NB4 (cell line): ENCODE results near the gene CDC14A.

Source experiments
- DNase-seq: peaks from one replicate; pipeline ENCODE4 v3.0.0; 2010; ENCODE audit warnings: low read depth
- H3K4me3 ChIP-seq: one replicate; pipeline ENCODE4 v1.5.1; 2011; ENCODE audit warnings: mild to moderate bottlenecking, low read depth, low read length, moderate library complexity
- MYC ChIP-seq: IDR thresholded peaks from 2 replicates; pipeline ENCODE4 v1.6.1; 2011; ENCODE audit warnings: low read depth, low read length
- POLR2A ChIP-seq: IDR thresholded peaks from 2 replicates; pipeline ENCODE4 v1.6.1; 2011; ENCODE audit warnings: mild to moderate bottlenecking; ENCODE audit not compliant: insufficient read length; ENCODE audit errors: extremely low read depth
- TF ChIP-seq, protein P1 (sequence below): IDR thresholded peaks from 2 replicates; pipeline ENCODE4 v1.6.1; 2011; ENCODE audit warnings: low read depth, low read length
- TF ChIP-seq, protein P2 (sequence below): IDR thresholded peaks from one replicate; pipeline ENCODE4 v1.5.1; 2012; ENCODE audit warnings: low read depth, low read length

Gene CDC14A

DNA sequence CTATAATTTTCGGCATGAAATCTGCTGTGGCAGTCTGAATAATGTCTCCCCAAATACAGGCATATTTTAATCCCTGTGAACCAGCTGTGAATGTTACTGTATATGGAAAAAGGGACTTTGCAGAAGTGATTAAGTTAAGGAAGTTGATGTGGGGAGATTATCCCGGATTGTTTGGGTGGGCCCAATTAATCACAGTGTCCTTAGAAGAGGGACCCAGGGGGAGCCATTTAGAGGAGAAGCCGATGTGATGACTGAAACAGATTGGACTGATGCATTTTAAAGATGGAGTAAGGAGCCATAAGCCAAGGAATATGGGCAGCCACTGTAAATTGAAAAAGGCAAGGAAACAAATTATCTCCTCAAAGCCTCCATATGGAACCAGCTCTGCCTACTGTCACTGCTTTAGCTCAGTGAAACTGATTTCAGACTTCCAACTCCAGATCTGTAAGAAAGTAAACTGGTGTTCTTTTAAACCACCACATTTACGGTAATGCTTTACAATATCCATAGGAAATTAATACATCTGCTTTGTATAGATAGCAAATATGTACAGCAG lies 124.5 kb downstream of the CDC14A start:
- DNase-seq: no peak
- TF ChIP-seq MYC: no peak
- H3K4me3 ChIP-seq: no peak overlapping the region

DNA sequence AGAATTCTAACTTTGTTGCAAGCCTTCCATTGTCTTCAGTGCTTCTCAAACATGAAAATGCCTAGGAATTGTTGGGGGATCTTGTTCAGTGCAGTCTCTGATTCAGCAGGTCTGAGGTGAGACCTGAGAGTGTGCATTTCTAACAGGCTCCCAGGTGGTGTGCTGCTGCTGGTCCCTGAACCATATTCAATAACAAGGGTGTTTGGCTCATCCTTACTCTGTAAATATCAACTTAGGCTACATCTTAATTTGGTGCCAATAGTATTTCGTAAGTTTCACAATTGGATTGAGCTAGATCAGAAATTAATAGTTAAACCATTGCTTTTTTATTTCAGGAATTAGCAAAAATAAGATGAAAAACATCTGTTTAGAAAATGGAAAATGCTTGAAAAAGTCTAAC lies 126.5 kb downstream of the CDC14A start:
- TF ChIP-seq POLR2A (no peak), MYC (no peak)
- TF ChIP-seq, protein P1, sequence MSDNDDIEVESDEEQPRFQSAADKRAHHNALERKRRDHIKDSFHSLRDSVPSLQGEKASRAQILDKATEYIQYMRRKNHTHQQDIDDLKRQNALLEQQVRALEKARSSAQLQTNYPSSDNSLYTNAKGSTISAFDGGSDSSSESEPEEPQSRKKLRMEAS: no peak
- TF ChIP-seq, protein P2, sequence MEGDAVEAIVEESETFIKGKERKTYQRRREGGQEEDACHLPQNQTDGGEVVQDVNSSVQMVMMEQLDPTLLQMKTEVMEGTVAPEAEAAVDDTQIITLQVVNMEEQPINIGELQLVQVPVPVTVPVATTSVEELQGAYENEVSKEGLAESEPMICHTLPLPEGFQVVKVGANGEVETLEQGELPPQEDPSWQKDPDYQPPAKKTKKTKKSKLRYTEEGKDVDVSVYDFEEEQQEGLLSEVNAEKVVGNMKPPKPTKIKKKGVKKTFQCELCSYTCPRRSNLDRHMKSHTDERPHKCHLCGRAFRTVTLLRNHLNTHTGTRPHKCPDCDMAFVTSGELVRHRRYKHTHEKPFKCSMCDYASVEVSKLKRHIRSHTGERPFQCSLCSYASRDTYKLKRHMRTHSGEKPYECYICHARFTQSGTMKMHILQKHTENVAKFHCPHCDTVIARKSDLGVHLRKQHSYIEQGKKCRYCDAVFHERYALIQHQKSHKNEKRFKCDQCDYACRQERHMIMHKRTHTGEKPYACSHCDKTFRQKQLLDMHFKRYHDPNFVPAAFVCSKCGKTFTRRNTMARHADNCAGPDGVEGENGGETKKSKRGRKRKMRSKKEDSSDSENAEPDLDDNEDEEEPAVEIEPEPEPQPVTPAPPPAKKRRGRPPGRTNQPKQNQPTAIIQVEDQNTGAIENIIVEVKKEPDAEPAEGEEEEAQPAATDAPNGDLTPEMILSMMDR: no peak
- DNase-seq: no peak
- no peak overlapping the region for H3K4me3 ChIP-seq

DNA sequence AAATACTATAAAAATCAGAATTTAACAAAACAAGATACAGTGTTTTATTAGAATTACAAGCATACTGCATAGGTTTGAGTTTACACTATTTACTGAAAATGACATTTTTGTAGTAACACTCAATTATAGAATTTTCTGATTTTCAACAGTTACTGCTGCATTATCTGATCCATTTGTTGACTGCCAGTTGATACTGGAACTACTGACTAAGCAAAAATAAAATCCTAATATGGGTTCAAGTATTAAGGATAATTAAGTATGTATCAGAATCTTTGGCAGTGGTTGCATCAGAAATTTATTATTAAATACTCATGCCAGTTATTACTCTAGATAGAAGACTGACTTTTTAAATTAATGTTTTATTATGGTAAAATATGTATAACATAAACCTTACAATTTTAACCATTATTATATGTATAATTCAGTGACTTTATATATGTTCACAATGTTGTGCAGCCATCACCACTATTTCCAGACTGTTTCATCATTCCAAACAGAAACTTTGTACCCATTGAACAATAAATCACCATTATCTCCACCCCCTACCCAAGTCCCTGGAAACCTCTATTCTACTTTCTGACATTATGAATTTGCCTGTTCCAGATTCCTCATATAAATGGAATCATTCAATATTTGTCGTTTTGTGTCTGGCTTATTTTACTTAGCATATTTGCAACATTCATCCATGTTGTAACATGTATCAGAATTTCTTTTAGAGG lies 127.5 kb downstream of the CDC14A start:
- no peak overlapping the region for H3K4me3 ChIP-seq

DNA sequence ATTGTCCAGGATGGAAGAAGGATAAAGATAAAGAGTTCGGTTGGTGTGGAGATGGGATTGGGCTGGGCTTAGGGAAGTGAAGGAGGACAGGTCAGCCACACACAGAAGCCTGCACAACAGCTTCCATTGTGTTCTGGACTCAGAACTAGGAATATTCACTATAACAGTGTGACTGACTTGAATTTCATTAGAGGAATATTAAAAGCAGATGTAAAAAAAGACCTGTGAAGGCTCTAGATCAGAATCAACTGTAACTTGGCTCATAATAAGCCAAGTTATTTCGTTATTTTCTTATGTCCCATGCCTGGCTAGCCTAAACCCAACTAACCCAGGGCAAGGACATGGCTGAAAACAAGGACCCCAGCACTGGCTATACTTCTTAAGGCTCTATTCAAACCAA lies 129.0 kb downstream of the CDC14A start:
- TF ChIP-seq POLR2A: no peak
- TF ChIP-seq, protein P1: no peak
- TF ChIP-seq, protein P2: no peak
- no peak for TF ChIP-seq MYC
- no peak overlapping the region for H3K4me3 ChIP-seq
- DNase-seq: no peak

More for the DNA sequence above, 127.5 kb downstream of the CDC14A start:
- DNase-seq: no peak
- TF ChIP-seq, protein P2: no peak
- TF ChIP-seq, protein P1: no peak
- TF ChIP-seq MYC (no peak), POLR2A (no peak)

DNA sequence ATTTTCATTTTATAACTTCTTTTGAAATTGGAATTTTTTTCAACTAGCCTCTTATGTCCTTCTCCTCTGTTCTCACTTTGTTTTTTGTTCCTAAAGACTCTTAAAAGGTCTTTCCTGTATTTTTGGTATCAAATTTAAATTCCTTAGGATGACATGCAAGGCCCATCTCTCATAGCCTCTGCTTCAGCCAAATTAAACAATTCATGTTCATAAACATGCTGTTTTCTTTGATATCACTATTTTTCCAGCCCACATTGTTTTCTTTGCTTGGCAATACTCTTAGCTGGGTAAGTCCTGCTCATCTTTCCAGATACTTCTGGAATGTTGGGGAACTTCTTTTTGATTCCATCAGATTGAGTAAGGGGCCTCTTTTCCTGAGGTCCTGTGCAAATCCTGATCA lies 129.9 kb downstream of the CDC14A start:
- no peak overlapping the region for H3K4me3 ChIP-seq
- no peak for DNase-seq
- TF ChIP-seq, protein P2: no peak
- TF ChIP-seq MYC (no peak), POLR2A (no peak)
- TF ChIP-seq, protein P1: no peak

DNA sequence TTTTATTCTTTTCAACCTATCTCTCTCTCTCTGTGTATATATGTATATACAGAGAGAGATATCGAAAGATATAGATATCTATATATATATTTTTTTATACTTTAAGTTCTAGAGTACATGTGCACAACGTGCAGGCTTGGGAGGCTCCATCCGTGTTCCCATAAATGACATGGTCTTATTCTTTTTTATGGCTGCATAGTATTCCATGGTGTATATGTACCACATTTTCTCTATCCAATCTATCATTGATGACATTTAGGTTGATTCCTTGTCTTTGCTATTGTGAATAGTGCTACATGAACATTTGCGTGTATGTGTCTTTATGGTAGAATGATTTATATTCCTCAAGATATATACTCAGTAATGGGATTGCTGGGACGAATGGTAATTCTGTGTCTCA lies 130.4 kb downstream of the CDC14A start:
- DNase-seq: no peak
- no peak overlapping the region for H3K4me3 ChIP-seq
- TF ChIP-seq POLR2A (no peak), MYC (no peak)
- TF ChIP-seq, protein P2: no peak
- TF ChIP-seq, protein P1: no peak
